GM18526 (cell line): ENCODE data around the gene MYO18A.

Experiments
- POLR2A ChIP-seq: IDR thresholded peaks from 3 replicates; pipeline ENCODE4 v1.6.1; 2011; ENCODE audit not compliant: insufficient read length; ENCODE audit errors: extremely low read depth

The MYO18A gene

GRCh38 chr17:29159306-29159860, 20.8 kb downstream of the MYO18A start:
- no peak for TF ChIP-seq POLR2A

GRCh38 chr17:29158488-29159275, 21.5 kb downstream of the MYO18A start:
- TF ChIP-seq POLR2A, result no peak

- no peak for TF ChIP-seq POLR2A
These were observed 22.1 kb downstream of the MYO18A start for GRCh38 chr17:29158096-29158487.

GRCh38 chr17:29157310-29157709, 22.9 kb downstream of the MYO18A start:
- no peak for TF ChIP-seq POLR2A

GRCh38 chr17:29156781-29157180, 23.4 kb downstream of the MYO18A start:
- TF ChIP-seq POLR2A, result no peak

GRCh38 chr17:29155966-29156338, 24.2 kb downstream of the MYO18A start:
- TF ChIP-seq POLR2A, result no peak

DNA sequence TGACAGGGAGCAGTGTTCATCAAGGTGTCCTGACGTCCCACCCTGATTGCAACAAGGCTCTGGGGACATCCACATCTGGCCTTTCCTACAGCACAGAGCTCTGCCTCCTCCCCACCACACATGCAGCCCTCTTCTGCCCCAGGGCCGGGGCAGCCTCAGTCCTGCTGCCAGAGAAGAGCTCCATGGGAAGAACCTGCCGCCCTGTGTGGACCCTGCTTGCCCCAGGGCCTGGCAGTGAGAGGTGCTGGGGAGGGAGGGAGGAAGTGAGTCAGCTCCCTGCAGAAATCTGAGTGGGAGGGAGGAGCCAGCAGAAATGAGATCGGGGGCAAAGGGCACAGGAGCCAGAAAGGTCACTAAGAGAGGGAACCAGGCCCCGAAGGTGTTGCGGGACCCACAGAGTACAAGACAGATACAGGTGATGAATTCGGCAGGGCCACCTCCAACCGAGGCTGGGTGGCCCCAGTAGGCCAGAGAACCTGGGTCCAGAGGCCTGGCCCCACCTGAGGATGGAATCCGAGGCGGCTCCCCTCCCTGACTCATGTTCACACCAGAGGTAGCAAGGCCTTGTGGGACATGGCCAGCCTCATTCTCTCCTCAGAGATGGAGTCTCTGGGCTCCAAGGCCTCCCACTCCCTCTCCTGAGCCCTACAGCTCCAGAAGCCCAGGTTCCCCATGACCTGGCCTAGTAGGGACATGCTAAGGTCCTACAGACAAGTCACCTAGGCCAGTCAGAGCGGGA, 24.8 kb downstream of the MYO18A start:
- TF ChIP-seq POLR2A, result no peak

DNA sequence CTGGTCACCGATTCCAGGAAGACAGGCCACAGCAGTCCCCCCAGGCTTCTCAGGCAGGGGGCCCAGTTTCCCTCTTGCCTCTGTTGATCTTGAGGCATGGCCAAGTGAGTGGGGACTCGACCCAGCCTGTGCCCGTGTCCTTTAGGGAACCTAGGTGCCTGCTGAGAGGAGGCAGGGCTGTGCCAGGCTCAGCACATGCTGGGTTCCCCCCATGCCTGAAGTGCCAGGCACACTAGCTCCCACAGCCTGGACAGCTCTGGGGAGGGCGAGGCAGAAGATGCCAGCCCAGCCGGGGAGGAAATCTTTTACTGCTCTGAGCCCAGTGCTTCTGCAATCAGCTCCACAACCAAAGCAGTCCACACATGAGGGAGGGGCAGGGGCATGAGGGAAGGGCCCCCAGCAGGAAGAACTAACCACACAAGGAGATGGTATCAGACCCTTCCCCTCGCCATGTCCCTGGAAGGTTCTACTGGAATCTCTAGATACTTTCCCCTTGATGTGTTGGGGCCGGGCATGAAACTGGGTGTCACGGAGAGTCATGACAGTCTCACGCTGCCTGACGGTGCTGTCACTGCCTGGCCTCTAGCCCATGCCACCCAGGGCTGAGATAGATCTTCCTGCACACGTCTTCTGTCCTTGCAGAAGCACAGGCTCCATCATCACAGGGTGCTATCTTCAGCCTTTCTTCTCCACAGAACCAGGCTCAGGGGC, 25.5 kb downstream of the MYO18A start:
- no peak for TF ChIP-seq POLR2A

GRCh38 chr17:29151567-29151966, 28.6 kb downstream of the MYO18A start:
- no peak for TF ChIP-seq POLR2A

GRCh38 chr17:29150161-29150560, 30.0 kb downstream of the MYO18A start:
- no peak for TF ChIP-seq POLR2A

DNA sequence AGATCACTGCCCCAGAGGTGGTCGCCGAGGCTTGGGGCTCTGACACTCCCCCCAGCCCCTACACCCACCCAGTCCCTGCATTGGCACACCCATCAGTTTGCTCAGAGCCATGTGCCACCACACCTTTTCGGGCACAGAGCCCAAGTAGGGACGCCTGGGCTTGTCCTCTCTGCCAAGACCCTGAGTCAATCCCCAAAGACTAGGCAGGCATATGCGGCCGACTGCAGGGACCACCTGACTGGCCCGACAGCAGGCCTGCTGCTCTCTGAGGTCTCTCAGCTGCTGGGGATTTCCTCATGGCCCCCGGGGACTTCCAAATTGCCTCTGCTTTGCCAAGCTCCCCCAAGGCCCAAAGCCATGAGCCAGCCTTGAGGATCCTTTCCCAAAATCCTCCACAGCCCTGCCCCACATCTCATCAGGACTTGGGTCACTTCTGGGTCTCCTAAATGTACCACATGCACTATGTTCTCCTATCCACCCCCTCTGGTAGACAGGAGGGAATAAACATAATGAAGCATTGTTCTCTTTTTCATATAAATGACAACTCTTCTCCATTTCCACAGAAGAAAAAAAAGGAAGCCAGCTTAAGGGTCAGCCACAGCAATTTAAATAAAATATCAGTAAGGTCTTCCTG, 30.6 kb downstream of the MYO18A start:
- TF ChIP-seq POLR2A, result peak; percentile 9

- TF ChIP-seq POLR2A, result peak; percentile 83
These were observed 31.3 kb downstream of the MYO18A start for GRCh38 chr17:29148790-29149430.

DNA sequence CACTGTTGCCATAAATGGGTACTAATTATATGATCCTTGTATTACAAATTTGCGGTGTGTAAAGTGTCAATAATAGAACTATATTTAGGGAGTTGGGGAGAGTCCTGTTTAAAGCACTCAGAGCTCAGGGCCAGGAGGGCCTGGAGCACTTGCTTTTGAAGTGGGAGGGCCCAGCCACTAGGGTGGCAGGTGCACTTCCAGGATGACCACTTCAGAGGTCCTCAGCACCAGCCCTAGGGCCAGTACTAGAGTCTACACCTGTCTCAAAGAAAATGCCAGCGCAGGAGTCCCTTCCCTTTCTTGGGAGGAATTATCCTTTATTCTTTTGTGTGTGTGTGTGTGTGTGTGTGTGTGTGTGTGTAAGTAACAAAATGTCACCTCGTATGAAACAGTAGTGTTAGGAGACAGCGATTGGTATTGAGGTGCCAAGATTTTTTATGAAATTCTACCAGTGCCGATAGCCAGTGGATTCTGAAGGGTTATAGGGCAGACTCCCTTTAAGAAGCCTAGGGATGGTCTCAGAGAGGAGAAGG, 31.9 kb downstream of the MYO18A start:
- TF ChIP-seq POLR2A, result no peak

DNA sequence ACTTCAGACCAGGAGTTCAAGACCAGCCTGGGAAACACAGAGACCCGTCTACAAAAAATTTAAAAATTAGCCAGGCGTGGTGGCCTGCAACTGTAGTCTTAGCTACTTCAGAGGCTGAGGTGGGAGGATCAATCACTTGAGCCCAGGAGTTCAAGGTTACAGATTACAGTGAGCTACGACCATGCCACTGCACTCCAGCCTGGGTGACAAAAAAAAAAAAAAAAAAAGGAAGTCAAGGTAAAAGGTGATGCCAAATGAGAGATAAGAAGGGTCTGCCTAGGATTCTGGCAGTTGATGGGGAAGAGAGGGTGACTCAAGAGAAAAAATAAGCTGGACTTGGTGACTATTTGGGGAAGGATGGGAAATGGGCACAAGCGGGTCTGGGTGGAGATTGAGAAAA, 32.5 kb downstream of the MYO18A start:
- no peak for TF ChIP-seq POLR2A
